Measurements from ENCODE around the gene FREY1. TPM values are rescaled to one million over a fixed set of nuclear protein-coding genes. Genes with fewer than 3 reads are reported as not detected.

FREY1 gene
- total RNA-seq, 6 donors from 2014 or later, result 0.60 to 3.2 (median 1.7) TPM; not detected in 2

DNA sequence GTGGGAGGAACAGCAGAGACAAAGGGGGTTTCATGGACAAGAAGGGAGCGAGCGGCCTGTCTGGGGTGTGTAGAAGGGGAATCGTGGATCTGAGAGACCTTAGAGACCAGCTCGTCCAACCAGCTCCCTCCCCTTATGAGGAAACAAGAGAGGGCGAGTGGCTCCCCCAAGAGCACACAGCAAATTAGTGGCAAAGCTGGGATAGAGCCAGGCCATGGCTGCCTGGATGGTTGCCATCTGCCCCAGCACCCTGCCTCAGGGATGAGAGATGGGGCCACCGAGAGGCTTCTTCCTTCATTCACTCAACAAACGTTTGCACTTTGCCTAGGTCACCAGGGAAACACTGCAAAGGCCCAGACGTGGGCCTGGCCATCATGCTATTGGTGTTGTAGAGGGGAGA, 17.5 kb downstream of the FREY1 start:
- H3K4me1 ChIP-seq, result peaks cover 5 to 12% (median 8%) of the 10 kb centered on the region in 4 donors
- no peak for DNase-seq
- H3K36me3 ChIP-seq, result no peaks in the 10 kb centered on the region
- no peak overlapping the region for H3K4me3 ChIP-seq
- ATAC-seq (ENCODE audit: low FRiP score in 2 of 2), result no peak
- peaks cover 0 to 5% (median 0%) of the 10 kb centered on the region in 4 donors for H3K27me3 ChIP-seq
- WGBS, 2 donors, result 79 to 87% methylated on average over 7 to 8 of the region's 8 CpGs
- no peak overlapping the region for H3K27ac ChIP-seq
- TF ChIP-seq CTCF (IDR thresholded peaks at IDR 0.05) (no peak), POLR2A (IDR thresholded peaks at IDR 0.05) (no peak), EP300 (IDR thresholded peaks at IDR 0.05) (no peak), POLR2AphosphoS5 (IDR thresholded peaks at IDR 0.05) (no peak)
- H3K9me3 ChIP-seq, result no peaks in the 10 kb centered on the region

- WGBS, 2 donors, result 81 to 94% methylated on average over 6 to 10 of the region's 10 CpGs
Observed at GRCh38 chr11:45887587-45887986, 19.5 kb downstream of the FREY1 start.

GRCh38 chr11:45886816-45887520, 20.1 kb downstream of the FREY1 start:
- DNase-seq, result no peak
- Histone ChIP-seq H3K9me3 (no peaks in the 10 kb centered on the region), H3K27ac (no peak overlapping the region), H3K27me3 (peaks cover 0 to 5% (median 0%) of the 10 kb centered on the region in 4 donors), H3K36me3 (peaks cover 0 to 8% (median 7%) of the 10 kb centered on the region in 4 donors), H3K4me1 (peaks cover 5 to 12% (median 8%) of the 10 kb centered on the region in 4 donors), H3K4me3 (no peak overlapping the region)
- no peak for TF ChIP-seq CTCF (IDR thresholded peaks at IDR 0.05)
- WGBS, 2 donors, result 93% methylated on average over 2 to 4 of the region's 4 CpGs
- ATAC-seq (ENCODE audit: low FRiP score in 2 of 2), result no peak

More at GRCh38 chr11:45887587-45887986, 19.5 kb downstream of the FREY1 start:
- H3K36me3 ChIP-seq, result peaks cover 0 to 3% (median under 1%) of the 10 kb centered on the region in 4 donors
- ATAC-seq (ENCODE audit: low FRiP score in 2 of 2) (no peak), DNase-seq (no peak)
- TF ChIP-seq EP300 (IDR thresholded peaks at IDR 0.05), result no peak
- TF ChIP-seq CTCF (IDR thresholded peaks at IDR 0.05), result no peak
- no peak for TF ChIP-seq POLR2A (IDR thresholded peaks at IDR 0.05)
- TF ChIP-seq POLR2AphosphoS5 (IDR thresholded peaks at IDR 0.05), result no peak
- H3K27ac ChIP-seq, result no peak overlapping the region
- H3K27me3 ChIP-seq, result peaks cover 0 to 5% (median 0%) of the 10 kb centered on the region in 4 donors
- H3K4me1 ChIP-seq, result peaks cover 5 to 12% (median 8%) of the 10 kb centered on the region in 4 donors
- H3K4me3 ChIP-seq, result no peak overlapping the region
- no peaks in the 10 kb centered on the region for H3K9me3 ChIP-seq

- H3K27ac ChIP-seq, result no peak overlapping the region
- peaks cover 2 to 17% (median 15%) of the 10 kb centered on the region in 4 donors for H3K36me3 ChIP-seq
- DNase-seq (peak in 1 of 2 donors; percentile 80), ATAC-seq (ENCODE audit: low FRiP score in 2 of 2) (peak in 1 of 2 donors; percentile 12)
- peaks cover 0 to 5% (median 0%) of the 10 kb centered on the region in 4 donors for H3K27me3 ChIP-seq
- no peaks in the 10 kb centered on the region for H3K9me3 ChIP-seq
- TF ChIP-seq POLR2AphosphoS5 (IDR thresholded peaks at IDR 0.05) (no peak), CTCF (IDR thresholded peaks at IDR 0.05) (no peak), POLR2A (IDR thresholded peaks at IDR 0.05) (no peak)
- H3K4me1 ChIP-seq, result peaks cover 5 to 12% (median 8%) of the 10 kb centered on the region in 4 donors
- peak overlapping the region in 3 of 4 donors; percentile 58 to 67 (median 61) for H3K4me3 ChIP-seq
- WGBS, 2 donors, result 31 to 40% methylated on average over 1 to 29 of the region's 43 CpGs
Observed at GRCh38 chr11:45885921-45886721, 20.9 kb downstream of the FREY1 start.

Data from upper lobe of left lung (tissue), 6 donors.